OCI-LY3 (cell line): Measurements from ENCODE around the gene TRAPPC12.

Source experiments
- EZH2phosphoT487 ChIP-seq: fragments of 200-600 bp; shearing (Covaris generic); IDR thresholded peaks from 2 replicates; pipeline ENCODE4 v1.6.1; 2018; ENCODE audit warnings: antibody characterized with exemption, mixed run types, low read depth
- TF ChIP-seq, protein P1 (sequence below): fragments of 200-600, 300-600 bp; sonication (generic); IDR thresholded peaks from 2 replicates; pipeline ENCODE4 v1.5.1; 2014; ENCODE audit warnings: antibody characterized with exemption, low read length, low read depth

DNA sequence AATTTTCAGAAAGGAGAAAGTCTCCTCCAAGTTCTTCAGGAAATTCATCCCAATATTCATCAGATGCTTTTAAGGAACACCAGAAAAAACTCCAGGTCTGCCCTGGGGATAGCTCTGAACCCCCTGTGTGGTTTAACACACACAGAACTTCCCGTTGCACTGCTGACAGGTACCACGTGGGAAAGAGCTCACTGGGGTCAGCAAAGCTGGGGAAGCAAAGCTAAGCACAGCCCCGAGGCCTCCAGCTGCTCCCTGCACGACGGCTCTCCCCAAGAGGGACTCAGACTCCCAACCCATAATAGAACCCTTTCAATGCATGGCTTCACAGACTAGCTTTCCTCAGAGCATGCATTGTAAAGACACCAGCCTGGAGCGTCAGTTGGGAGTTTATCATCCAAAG, 111.8 kb downstream of the TRAPPC12 start:
- TF ChIP-seq, protein P1, sequence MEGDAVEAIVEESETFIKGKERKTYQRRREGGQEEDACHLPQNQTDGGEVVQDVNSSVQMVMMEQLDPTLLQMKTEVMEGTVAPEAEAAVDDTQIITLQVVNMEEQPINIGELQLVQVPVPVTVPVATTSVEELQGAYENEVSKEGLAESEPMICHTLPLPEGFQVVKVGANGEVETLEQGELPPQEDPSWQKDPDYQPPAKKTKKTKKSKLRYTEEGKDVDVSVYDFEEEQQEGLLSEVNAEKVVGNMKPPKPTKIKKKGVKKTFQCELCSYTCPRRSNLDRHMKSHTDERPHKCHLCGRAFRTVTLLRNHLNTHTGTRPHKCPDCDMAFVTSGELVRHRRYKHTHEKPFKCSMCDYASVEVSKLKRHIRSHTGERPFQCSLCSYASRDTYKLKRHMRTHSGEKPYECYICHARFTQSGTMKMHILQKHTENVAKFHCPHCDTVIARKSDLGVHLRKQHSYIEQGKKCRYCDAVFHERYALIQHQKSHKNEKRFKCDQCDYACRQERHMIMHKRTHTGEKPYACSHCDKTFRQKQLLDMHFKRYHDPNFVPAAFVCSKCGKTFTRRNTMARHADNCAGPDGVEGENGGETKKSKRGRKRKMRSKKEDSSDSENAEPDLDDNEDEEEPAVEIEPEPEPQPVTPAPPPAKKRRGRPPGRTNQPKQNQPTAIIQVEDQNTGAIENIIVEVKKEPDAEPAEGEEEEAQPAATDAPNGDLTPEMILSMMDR = no peak
- TF ChIP-seq EZH2phosphoT487 = no peak
